Stimulated activated CD4-positive, alpha-beta T cell treated with anti-CD3 and anti-CD28 coated beads, Interleukin-2, amount 100 ng/mL, for 24 hours (primary cell): ENCODE measurements around the gene RBBP8NL.

Experiments
- DNase-seq, 2 donors: peaks; one replicate each; pipeline ENCODE4 v3.0.0-alpha.2; 2020

The RBBP8NL gene

GRCh38 chr20:62371588-62372041, 55.7 kb downstream of the RBBP8NL start:
- no peak for DNase-seq

GRCh38 chr20:62370807-62371587, 56.3 kb downstream of the RBBP8NL start:
- DNase-seq, result no peak

GRCh38 chr20:62370115-62370806, 57.1 kb downstream of the RBBP8NL start:
- DNase-seq, result peak; percentile 46 to 60

GRCh38 chr20:62369815-62370114, 57.6 kb downstream of the RBBP8NL start:
- DNase-seq, result no peak

- no peak for DNase-seq
Measured at GRCh38 chr20:62368976-62369814, 58.1 kb downstream of the RBBP8NL start.

- DNase-seq, result no peak
Measured at GRCh38 chr20:62368392-62368975, 58.9 kb downstream of the RBBP8NL start.

GRCh38 chr20:62367633-62368391, 59.5 kb downstream of the RBBP8NL start:
- DNase-seq, result no peak

GRCh38 chr20:62367136-62367632, 60.2 kb downstream of the RBBP8NL start, which contains the start of gene LAMA5:
Gene LAMA5 (minus strand): TSS chr20:62367312. CDS start chr20:62367245, 67 bp downstream.
- no peak for DNase-seq

GRCh38 chr20:62366370-62367135, 60.8 kb downstream of the RBBP8NL start:
- no peak for DNase-seq

GRCh38 chr20:62365814-62366369, 61.4 kb downstream of the RBBP8NL start:
- no peak for DNase-seq

- DNase-seq, result no peak
Measured at GRCh38 chr20:62364911-62365736, 62.2 kb downstream of the RBBP8NL start.

GRCh38 chr20:62363920-62364851, 63.2 kb downstream of the RBBP8NL start:
- no peak for DNase-seq

GRCh38 chr20:62362991-62363919, 64.1 kb downstream of the RBBP8NL start:
- no peak for DNase-seq

- DNase-seq, result no peak
Measured at GRCh38 chr20:62362590-62362940, 64.8 kb downstream of the RBBP8NL start.

- DNase-seq, result no peak
Measured at GRCh38 chr20:62361799-62362589, 65.3 kb downstream of the RBBP8NL start.

- no peak for DNase-seq
Measured at GRCh38 chr20:62360854-62361798, 66.2 kb downstream of the RBBP8NL start.
